ENCODE measurements around the gene DYNC1LI1.

DNA sequence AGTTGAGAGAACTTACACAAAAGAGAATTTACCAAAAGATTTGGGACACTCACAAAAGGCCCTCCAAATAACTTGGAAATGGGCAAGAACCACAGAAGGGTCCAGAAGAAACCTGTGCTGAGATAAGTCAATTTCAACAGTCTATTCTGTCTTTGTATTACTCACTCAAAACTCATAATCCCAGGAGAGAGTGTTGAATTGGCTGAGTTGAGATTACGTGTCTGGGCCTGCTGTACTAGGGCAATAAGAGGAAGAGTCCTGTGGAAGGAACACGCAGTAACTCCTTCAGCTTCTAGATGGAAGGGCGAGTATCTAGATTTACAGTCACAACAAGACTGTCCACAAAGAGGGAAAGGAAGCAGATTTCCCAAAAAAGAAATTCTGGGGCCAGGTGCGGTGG is 42.5 kb upstream of the DYNC1LI1 start:
- TF ChIP-seq CTCF (IDR thresholded peaks at IDR 0.05; ENCODE audit: poor library complexity, severe bottlenecking) (no peak), EP300 (conservative IDR thresholded peaks at IDR 0.05; ENCODE audit: poor library complexity, severe bottlenecking) (no peak), POLR2AphosphoS5 (IDR thresholded peaks at IDR 0.05) (no peak), EZH2 (IDR thresholded peaks at IDR 0.05; ENCODE audit: borderline replicate concordance, insufficient read depth, low read length, poor library complexity, severe bottlenecking) (no peak), RAD21 (conservative IDR thresholded peaks at IDR 0.05) (no peak), TAF1 (IDR thresholded peaks at IDR 0.05; ENCODE audit: low read depth) (no peak)

Measured in neural cell (in vitro differentiated cells).